ENCODE measurements around the gene CENPP.

GRCh38 chr9:92558612-92559374, 233.0 kb downstream of the CENPP start:
- no peak for TF ChIP-seq NFYB (CRISPR knock-in tag; conservative IDR thresholded peaks at IDR 0.05; ENCODE audit: low read depth)
- no peak for TF ChIP-seq CTCF (IDR thresholded peaks at IDR 0.05)
- no peak for TF ChIP-seq KAT7 (CRISPR knock-in tag; IDR thresholded peaks at IDR 0.05; ENCODE audit: borderline replicate concordance)
- TF ChIP-seq HMGXB4 (CRISPR knock-in tag; IDR thresholded peaks at IDR 0.05) = no peak
- TF ChIP-seq ZNF138 (CRISPR knock-in tag; conservative IDR thresholded peaks at IDR 0.05) = no peak
- TF ChIP-seq GABPB1 (CRISPR knock-in tag; IDR thresholded peaks at IDR 0.05) = no peak
- TF ChIP-seq CBFB (CRISPR knock-in tag; IDR thresholded peaks at IDR 0.05; ENCODE audit: low read depth) = no peak
- no peak for TF ChIP-seq TEAD4 (CRISPR knock-in tag; IDR thresholded peaks at IDR 0.05)
